GM19468 (cell line): ENCODE measurements around the gene COL18A1.
"Not testable (repeated sequence)": the region's sequence is repeated elsewhere in the genome, so short reads cannot be mapped to it uniquely, and the experiment has no call there.

Source experiments
- ATAC-seq: cut with Tn5 transposase; IDR thresholded peaks from one replicate; pipeline ENCODE4 v1.9.1; 2021; ENCODE audit warnings: mild to moderate bottlenecking, moderate library complexity, moderate number of reproducible peaks; ENCODE audit not compliant: unreplicated experiment; ENCODE audit errors: extremely low read depth

COL18A1 gene

DNA sequence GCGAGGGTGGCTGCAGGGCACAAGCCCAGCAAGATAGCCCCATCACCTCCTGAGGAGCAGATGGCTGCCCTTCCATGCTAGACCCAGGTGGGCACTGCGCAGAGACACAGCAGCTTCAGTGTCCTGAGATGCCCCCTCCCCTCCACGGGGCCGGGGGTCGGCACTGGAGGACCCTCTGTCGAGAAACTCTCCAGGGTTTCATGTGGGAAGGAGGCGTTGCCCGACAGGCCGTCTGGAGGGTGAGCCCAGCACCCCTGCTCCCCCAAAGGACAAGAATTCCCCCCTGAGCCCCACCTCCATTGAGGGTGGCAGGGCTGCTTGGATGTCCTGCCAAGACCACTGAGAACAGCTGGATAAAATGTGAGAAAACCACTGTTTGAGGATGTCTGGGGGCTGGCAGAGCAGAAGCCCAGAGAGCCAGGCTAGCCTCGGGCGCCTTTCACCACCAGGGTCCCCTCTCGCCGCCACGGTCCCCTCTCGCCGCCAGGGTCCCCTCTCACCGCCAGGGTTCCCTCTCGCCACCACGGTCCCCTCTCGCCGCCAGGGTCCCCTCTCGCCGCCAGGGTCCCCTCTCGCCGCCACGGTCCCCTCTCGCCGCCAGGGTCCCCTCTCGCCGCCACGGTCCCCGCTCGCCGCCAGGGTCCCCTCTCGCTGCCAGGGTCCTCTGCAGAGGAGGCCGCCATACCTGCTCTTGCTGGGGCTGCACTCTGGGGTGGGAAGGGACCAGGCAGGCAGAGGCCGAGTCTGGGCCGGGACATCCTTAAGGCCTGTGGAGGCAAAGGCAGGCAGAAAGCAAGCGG is 93.1 kb downstream of the COL18A1 start:
- ATAC-seq, result no peak

DNA sequence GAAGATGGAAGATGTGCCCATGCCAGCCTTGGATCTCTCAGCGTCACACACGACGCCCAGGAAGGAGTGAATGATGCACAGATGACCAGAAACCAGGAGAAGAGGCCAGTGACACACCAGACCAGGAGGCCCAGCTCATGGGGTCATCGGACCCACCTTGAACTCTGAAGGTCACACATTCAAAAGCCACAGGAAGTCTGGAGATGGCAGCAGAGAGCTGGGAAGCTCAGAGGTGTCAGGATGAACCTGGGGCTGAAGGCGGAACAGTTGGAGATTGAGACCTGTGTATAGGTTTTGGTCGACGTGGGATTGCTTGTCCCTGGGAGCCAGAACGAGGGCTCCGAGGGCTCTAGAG is 93.7 kb downstream of the COL18A1 start:
- ATAC-seq, result no peak

DNA sequence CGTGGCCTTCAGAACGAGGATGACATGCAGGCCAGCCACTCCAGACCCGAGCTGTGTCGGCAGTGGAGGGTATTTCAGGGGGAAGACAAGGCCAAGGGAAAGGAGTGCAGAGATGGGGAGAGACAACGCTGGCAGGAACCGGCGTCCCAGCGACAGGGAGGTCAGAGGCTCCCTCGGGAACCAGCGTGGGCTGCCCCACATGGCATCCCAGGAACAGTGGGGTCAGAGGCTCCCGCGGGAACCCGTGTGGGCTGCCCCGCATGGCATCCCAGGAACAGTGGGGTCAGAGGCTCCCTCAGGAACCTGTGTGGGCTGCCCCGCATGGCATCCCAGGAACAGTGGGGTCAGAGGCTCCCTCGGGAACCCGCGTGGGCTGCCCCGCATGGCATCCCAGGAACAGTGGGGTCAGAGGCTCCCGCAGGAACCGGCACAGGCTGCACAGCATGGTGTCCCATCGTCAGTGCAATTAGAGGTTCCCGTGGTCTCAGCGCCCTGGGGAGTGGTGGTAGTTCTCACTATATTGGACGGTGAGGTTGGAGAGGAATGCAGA is 94.3 kb downstream of the COL18A1 start:
- no peak for ATAC-seq

DNA sequence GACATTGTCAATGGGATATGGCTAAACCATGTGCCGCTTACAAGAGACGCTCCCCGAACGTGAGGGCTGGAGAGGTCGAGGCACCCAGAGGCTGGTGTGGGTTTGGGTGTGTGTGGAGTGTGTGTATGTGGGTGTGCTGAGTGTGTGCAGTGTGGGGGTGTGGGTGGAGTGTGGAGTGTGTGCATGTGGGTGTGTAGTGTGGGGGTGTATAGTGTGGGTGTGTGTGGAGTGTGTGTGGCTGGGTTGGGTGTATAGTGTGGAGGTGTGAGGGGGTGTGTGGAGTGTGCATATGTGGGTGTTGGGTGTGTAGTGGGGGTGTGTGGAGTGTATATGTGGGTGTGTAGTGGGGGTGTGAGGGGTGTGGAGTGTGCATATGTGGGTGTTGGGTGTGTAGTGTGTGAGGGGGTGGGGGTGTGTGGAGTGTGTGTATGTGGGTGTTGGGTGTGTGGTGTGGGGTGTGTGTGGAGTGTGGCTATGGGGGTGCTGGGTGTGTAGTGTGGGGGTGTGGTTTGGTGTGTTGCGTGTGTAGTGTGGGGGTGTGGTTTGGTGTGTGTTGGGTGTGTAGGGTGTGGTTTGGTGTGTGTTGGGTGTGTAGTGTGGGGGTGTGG is 95.1 kb downstream of the COL18A1 start:
- ATAC-seq, result no peak

DNA sequence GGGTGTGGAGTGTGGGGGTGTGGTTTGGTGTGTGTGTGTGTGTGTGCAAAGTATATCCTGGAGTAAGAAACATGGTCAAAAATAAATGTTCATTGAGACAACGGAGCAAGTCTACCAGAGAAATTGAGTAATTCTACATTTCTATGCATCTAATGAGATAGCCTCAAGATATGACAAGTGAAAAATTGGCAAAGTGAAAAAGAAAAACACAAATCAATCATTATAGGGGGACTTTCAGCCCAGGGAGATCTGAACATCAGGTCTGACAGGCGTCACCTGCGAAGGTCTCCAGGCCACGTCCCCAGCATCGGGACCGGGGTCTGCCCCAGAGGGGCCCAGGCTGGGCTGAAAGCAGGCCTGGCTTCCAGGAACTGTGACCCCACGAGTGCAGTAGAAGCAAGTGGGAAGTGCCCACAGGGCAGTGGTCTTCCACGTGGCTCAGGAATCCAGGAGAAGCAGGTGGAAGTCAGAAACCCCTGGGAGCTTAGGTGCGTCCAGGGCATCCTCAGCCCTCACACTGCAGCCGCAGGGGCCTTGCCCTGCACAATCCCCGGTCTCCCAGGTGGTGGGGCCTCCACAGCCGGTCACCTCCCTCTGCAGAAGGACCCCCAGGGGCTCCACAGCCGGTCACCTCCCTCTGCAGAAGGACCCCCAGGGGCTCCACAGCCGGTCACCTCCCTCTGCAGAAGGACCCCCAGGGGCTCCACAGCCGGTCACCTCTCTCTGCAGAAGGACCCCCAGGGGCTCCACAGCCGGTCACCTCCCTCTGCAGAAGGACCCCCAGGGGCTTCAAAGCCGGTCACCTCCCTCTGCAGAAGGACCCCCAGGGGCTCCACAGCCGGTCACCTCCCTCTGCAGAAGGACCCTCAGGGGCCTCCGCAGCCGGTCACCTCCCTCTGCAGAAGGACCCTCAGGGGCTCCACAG is 96.4 kb downstream of the COL18A1 start:
- not testable (repeated sequence) for ATAC-seq

DNA sequence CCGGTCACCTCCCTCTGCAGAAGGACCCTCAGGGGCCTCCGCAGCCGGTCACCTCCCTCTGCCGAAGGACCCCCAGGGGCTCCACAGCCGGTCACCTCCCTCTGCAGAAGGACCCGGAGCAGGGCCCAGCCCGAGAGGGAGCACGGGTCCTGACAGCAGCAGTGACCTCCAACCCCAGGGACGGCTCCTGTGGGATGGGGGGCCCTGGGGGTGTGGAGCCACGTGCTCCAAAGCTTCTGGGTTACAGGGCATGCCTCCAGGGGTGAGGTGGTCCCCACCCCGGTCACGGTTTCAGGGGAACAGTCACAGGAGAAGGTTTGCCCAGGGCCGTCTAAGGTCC is 97.0 kb downstream of the COL18A1 start:
- no peak for ATAC-seq

DNA sequence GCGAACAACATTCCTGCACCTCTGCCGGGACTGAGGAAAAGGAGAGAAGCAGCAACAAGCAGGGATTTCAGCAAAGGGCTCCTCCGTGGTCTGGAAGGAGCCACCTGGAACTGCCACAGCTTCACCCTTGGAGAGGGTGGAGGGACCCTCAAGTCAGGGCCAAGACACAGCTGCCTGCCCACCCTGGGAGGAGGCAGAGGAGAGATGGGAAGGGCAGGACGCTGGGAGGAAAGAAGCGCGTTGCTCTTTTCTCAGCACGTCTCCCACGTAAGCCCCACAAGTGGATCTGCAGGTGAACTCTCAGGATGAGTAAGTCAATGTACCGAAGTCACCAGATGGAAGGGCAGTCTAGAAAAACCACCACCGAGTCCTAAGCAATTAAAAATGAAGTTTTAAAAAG is 97.6 kb downstream of the COL18A1 start:
- ATAC-seq, result no peak

DNA sequence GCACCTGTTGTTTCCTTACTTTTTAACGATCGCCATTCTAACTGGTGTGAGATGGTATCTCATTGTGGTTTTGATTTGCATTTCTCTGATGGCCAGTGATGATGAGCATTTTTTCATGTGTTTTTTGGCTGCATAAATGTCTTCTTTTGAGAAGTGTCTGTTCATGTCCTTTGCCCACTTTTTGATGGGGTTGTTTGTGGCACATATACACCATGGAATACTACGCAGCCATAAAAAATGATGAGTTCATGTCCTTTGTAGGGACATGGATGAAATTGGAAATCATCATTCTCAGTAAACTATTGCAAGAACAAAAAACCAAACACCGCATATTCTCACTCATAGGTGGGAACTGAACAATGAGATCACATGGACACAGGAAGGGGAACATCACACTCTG is 98.3 kb downstream of the COL18A1 start:
- ATAC-seq, result not testable (repeated sequence)

DNA sequence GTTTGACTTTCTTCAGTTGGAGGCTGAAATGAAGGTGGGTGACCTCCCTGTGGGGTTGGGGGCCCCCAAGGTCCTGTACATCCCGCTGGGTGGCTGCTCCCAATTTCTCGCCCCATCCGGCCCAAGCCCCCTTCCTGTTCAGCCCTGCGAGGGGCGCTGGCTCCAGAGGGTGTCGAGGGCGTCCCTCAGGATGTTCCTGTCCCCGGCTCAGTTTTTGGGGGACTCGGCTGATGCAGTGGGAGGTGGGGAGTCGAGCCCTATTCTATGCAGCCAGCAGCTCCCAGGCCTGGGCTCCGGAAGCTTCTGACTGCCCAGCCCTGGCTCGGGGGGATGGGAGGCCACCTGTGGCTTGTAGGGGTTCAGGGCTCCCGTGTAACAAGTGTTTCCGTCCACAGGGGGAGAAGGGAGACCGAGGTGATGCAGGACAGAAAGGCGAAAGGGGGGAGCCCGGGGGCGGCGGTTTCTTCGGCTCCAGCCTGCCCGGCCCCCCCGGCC is 99.1 kb downstream of the COL18A1 start:
- no peak for ATAC-seq

DNA sequence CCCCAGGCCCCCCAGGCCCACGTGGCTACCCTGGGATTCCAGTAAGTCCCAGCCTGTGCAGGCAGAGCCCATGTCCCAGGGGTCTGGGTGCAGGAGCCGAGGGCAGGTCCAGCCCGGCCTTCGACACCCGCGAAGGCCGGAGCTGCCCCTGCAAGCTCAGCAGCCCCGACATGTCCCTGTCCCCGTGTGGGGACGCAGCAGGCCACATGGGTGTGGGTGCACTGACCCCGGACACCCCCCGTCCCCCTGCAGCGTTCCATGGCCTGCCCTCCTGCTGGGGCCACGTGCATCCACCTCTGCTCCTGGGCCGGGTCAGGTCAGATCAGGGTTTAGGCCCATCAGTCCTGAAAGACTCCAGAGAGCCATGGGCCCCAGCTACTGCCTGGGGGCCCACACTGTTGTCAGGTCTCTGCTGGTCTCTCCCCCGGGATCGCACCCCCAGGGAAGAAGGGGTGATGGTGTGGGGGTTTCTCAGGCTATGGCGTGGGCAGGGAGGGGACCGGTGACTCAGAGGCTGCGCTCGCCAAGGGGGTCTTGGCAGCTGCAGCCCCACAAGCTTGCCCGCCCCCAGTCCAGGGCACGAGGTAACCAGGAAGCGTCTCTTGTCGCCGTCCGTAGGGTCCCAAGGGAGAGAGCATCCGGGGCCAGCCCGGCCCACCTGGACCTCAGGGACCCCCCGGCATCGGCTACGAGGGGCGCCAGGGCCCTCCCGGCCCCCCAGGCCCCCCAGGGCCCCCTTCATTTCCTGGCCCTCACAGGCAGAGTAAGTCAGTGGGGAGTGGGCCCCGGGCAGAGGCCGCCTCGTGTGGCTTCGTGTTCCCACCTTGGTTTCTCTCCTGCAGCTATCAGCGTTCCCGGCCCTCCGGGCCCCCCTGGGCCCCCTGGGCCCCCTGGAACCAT is 99.8 kb downstream of the COL18A1 start:
- ATAC-seq, result no peak

DNA sequence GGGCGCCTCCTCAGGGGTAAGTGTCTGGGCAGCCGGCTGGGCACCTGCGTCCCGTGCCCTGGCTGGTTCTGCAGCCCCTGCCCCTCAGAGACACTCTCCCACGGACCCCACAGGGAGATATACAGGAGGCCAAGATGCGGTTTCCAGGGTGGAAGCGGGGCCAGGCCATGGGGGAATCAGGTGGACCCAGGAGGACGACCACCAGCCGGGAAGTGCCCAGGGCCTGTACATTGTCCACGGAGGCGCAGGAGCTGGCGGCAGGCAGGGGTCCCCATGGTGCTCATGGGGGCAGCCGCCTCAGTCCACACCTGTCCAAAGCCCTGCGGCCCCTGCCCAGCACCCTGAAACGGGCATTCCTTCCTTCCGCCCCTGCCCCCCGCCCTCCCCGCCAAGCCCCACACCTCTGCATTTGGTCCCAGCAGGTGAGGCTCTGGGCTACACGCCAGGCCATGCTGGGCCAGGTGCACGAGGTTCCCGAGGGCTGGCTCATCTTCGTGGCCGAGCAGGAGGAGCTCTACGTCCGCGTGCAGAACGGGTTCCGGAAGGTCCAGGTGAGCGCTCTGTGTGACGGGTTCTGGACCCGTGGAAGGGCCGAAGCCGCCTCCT is 100.6 kb downstream of the COL18A1 start:
- no peak for ATAC-seq

DNA sequence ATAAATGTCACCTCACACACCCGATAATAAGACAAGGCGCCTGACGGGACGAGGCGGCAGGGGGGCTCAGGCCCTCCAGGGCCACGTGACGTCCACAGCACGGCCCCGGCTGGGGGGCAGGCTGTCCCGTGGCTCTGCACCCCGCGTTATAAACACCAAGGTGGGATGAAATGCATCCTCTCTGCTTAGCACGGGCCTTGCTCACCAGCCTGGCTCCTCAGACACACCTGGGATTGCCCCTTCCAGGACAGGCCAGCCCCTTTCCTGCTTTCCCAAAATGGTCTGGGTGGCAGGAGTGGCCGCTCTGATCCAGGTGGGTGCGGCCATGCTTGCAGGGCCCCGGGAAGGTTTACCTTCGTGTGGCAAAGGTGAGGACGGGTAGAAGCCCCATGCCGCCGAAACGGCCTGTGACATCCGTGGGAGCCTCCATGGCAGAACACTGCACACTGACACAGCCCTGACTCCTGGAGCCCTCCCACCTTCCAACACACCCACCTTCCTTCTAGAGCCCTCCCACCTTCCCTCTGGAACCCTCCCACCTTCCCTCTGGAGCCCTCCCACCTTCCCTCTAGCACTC is 101.4 kb downstream of the COL18A1 start:
- ATAC-seq, result no peak

DNA sequence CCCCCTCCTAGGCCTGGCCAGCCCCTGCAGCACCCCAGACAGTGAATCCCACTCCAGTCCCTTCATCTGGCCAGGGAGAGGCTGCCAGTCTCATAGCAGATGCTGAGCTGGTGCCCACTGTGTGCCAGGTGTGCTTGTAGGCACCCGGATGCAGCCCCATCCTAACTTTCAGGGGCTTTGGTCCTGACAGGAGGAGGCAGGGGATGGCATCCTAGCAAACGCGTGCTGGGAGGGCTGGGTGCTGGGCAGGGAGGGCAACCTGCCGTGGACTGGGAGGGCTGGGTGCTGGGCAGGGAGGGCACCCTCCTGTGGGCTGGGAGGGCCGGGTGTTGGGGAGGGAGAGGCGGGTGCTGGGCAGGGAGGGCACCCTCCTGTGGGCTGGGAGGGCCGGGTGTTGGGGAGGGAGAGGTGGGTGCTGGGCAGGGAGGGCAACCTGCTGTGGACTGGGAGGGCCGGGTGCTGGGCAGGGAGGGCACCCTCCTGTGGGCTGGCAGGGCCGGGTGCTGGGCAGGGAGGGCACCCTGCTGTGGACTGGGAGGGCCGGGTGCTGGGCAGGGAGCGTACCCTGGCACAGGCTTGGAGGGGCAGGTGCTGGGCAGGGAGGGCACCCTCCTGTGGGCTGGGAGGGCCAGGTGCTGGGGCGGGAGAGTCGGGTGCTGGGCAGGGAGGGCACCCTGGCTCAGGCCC is 102.0 kb downstream of the COL18A1 start:
- no peak for ATAC-seq

DNA sequence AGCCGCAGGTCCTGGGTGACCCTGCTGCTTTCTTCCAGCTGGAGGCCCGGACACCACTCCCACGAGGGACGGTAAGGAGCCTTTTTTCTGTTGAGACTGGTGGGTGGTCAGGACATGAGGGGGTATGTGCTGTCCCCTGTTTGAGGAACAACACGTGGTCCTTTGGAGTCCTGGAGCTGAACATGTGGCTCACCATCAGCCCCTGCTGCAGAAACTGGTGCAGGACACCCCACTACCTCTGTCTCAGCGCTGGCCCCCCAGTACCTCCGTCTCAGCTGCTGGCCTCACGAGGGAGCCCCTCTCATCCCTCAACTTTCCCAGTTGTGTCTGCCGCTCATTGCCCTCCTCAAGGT is 102.5 kb downstream of the COL18A1 start:
- no peak for ATAC-seq

DNA sequence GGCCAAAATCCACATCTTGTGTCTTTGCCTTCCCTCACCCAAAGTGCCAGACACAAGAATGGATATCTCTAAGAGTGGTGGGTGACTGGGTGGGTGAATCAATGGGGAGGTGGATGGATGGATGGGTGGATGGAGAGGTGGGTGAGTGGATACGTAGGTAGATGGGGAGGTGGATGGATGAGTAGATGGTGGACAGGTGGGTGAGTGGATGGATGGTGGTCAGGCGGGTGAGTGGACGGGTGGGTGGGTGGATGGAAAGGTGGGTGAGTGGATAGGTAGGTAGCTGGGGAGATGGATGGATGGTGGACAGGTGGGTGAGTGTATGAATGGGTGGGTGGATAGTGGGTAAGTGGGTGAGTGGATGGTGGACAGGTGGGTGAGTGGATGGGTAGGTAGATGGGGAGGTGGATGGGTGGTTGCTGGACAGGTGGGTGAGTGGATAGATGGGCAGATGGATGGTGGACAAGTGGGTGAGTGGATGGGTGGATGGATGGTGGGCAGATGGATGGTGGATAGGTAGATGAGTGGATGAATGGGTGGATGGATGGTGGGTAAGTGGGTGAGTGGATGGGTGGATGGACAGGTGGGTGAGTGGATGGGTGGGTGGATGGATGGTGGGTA is 103.0 kb downstream of the COL18A1 start:
- no peak for ATAC-seq

DNA sequence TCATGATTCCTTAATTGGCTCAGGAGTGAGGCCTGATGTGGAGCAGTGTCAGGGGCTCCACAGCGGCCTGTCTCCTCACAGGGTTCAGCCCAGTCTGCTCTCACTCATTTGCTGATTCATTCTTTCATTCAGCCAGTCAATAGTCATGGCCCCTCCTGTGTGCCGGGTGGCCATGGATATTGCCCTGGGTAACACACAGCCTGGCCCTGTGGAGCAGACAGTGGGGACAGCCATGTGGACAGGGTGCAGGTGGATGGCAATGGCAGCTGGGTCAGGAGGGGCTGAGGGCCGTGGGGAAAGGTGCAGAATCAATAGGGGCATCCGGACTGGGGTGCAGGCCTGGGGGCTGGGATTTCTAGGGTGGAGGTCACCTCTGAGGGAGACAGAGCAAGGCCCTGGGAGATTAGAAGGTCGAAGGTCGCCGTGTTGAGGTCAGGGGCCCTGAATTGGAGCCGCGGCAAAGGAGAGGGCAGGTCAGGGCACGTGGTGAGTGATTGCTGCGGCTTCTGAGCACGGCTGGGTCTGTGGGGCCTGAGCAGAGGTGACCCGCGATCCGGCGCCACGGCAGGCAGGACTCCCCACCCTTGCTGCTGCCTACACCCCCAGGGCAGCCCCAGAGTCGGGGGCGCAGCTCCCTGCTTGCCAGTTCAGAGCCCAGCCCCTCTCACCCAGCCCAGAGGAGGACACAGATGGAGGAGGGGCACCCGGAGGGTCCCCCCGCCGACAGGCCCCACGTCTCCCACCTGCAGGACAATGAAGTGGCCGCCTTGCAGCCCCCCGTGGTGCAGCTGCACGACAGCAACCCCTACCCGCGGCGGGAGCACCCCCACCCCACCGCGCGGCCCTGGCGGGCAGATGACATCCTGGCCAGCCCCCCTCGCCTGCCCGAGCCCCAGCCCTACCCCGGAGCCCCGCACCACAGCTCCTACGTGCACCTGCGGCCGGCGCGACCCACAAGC is 103.9 kb downstream of the COL18A1 start:
- ATAC-seq, result no peak
